ENCODE measurements around the gene RIOK2. TPM values are rescaled to one million over a fixed set of nuclear protein-coding genes. Genes with fewer than 3 reads are reported as not detected.

The RIOK2 gene
- 10 to 100 TPM; 30.9 to 39.2 TPM for total RNA-seq

DNA sequence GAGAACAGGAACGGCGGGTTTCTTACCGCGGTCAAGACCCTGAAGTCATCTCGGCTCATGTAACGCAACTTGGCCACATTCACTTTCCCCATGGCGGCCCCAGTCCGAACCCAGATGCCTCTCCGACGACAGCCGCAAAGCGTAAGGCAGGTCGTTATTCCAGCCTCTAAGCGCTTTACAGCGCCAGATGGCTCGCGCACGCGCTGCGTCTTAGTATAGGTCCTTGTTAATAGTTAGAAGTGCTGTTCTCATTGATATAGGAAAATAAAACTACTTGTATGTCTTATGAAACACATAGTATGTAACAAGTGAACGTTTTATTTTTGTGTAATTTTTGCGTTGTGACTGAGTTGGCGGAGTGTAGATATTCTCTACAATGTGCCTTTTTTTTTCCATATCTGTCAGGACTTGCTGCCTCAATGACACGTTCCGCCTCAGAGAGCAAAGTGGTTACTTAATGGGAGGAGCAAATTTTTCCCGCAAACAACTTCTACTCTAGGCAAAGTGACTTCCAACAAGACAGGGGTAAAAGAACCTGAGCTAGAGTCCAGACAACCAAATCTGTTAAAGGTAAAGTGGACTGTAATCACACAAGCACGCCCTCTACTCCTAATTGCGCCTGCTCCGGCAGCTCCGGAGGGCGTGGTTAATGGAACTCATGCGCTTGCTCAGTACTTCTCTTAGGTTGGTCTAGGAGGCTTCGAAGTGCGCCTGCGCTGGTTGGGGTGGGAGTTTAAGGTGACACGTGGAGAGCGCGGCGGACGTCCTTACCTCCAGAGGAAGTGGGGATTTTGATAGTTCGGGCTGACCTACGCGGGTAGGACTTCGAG is at the start of gene RIOK2:
RIOK2 (minus strand) TSS at position 148 of the 830 bp plus-strand sequence; CDS start at position 92, 56 bp downstream.
- peaks cover 33% of the 10 kb centered on the region for H3K4me1 Mint-ChIP-seq
- H3K9me3 Mint-ChIP-seq (ENCODE audit: low read depth), result peaks cover 4% of the 10 kb centered on the region
- peak within 1 kb of the TSS; percentile 82 for H3K4me3 Mint-ChIP-seq
- peak; percentile 94 for ATAC-seq
- H3K27ac Mint-ChIP-seq, result peak within 1 kb of the TSS; percentile 100
- peaks cover 28% of the 10 kb centered on the region for H3K36me3 Mint-ChIP-seq (ENCODE audit: low read depth)
- peak; percentile 96 for DNase-seq
- intact Hi-C loops (cut with DNase I, micrococcal nuclease), result loop anchor here (1.0 to 10.0 kb wide), 10 partner anchors 248 to 1746 kb away; partner anchors contain the start of genes CAST (in 2 of the 2), ARSK (in 1 of the 2), CHD1 (in 1 of the 2) and ERAP2 (in 1 of the 2)
- ChIA-PET CTCF (interaction anchor here (0.6 to 1.0 kb wide), 3 partner anchors 20 to 477 kb away, joined by 3 read pairs; no protein-coding TSS in a partner anchor), POLR2A (no interaction called here)
- H3K27me3 Mint-ChIP-seq, result no peaks in the 10 kb centered on the region

DNA sequence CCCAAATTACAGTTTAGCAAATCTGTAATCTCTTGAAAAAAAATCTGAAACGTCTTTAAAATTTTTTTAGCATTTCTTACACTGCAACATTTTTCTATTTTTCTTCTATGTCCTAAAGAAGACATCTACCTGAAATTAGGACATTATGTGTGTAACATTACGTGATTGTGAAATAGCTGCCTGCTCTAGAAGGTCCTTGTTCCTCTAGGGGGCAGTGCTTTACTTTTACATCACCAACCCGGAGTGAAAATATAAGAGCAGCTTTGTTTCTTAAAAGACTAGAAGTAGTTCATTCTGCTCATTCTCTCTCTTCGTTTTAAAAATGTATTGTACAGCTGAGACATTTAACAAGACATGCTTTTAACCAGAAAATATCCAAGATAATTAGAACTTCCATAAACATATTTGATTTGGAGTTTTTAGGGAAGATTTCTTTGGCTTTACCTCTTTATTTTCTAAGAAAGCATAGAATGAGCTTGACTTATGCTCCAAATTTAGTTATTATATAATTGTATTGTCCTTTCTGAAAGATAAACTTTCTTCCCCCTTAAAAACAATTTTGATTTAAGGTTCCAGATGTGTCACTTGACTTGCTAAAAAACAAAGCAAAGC is 48.1 kb upstream of the RIOK2 start:
- POLR2A ChIA-PET, result interaction anchor here (0.6 kb wide), 1 partner anchor 433 kb away, joined by 5 read pairs; no protein-coding TSS in a partner anchor
- DNase-seq (peak; percentile 25), ATAC-seq (peak; percentile 69)

DNA sequence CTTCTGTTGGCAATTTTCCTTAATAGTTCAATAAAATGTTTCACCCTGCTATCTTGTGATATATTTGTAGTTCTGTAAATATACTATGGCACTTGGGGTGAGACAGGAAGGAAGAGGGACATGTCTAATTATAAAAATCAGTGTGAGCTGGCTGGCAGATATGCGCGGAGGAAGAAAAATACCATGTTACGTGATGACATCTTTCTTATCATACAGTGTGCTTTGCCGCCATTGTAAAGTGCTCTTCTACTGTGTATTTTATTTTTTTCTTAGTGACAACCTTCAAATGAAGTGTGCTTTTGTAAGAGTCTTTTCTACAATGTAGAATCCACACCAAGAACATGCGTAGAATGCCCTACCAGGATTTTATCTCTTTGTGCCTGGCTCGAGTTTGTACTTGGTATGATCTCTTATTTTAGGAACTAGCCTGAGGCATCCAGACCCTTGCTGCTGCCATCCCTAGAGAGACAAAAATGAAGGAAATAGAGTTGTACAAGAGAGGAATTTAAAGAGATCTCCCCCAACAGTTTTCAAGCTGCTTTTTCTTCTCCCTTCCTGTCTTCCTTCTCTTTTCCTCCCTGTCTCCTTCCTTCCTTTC is 46.7 kb upstream of the RIOK2 start:
- H3K27ac Mint-ChIP-seq, result no peak overlapping the region
- CTCF ChIA-PET, result interaction anchor here (1.4 to 3.0 kb wide), 3 partner anchors 21 to 304 kb away, joined by 4 to 15 read pairs (median 6); no protein-coding TSS in a partner anchor

More for the DNA sequence above, 48.1 kb upstream of the RIOK2 start:
- H3K4me3 Mint-ChIP-seq, result no peak overlapping the region
- no peak overlapping the region for H3K27ac Mint-ChIP-seq
- CTCF ChIA-PET, result interaction anchor here (0.5 to 3.0 kb wide), 24 partner anchors 10 to 1599 kb away, joined by 3 to 15 read pairs (median 3); no protein-coding TSS in a partner anchor
- H3K9me3 Mint-ChIP-seq (ENCODE audit: low read depth), result no peaks in the 10 kb centered on the region
- no peaks in the 10 kb centered on the region for H3K4me1 Mint-ChIP-seq
- intact Hi-C loops (cut with DNase I, micrococcal nuclease), result loop anchor here in 1 of 2 experiments (1.0 to 10.0 kb wide), 4 partner anchors 303 to 1594 kb away; no protein-coding TSS in a partner anchor
- peaks cover 4% of the 10 kb centered on the region for H3K27me3 Mint-ChIP-seq
- H3K36me3 Mint-ChIP-seq (ENCODE audit: low read depth), result no peaks in the 10 kb centered on the region

DNA sequence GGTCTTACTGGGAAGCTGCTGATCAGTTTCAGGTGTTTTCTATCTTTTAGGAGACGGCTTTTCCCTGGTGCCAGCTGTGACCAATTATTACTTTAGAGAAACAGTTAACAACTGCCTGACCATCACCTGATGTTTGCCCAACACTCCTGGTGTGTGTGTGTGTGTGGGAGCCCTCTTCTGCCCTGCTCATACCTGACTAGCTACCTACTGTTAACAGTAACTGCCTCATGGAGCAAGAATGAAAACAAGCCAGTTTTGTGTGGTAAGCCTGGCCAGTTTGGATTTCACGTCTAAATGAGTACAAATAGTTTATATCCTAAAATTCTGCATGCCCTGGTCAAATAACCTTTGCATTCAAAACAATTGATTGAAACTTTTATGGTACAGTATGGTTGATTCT is 46.1 kb upstream of the RIOK2 start:
- ChIA-PET POLR2A (no interaction called here), CTCF (no interaction called here)
- Mint-ChIP-seq H3K27ac (no peak overlapping the region), H3K4me1 (no peaks in the 10 kb centered on the region), H3K4me3 (no peak overlapping the region), H3K36me3 (ENCODE audit: low read depth) (no peaks in the 10 kb centered on the region), H3K9me3 (ENCODE audit: low read depth) (no peaks in the 10 kb centered on the region), H3K27me3 (peaks cover 4% of the 10 kb centered on the region)
- ATAC-seq (no peak), DNase-seq (no peak)
- intact Hi-C loops (cut with DNase I, micrococcal nuclease), result no loop called here

More for the DNA sequence above, 46.7 kb upstream of the RIOK2 start:
- Mint-ChIP-seq H3K4me3 (no peak overlapping the region), H3K27me3 (peaks cover 4% of the 10 kb centered on the region), H3K4me1 (no peaks in the 10 kb centered on the region), H3K36me3 (ENCODE audit: low read depth) (no peaks in the 10 kb centered on the region), H3K9me3 (ENCODE audit: low read depth) (no peaks in the 10 kb centered on the region)
- DNase-seq (no peak), ATAC-seq (no peak)
- intact Hi-C loops (cut with DNase I, micrococcal nuclease), result loop anchor here in 1 of 2 experiments (2.0 to 10.0 kb wide), 2 partner anchors 1567 to 1595 kb away; no protein-coding TSS in a partner anchor
- POLR2A ChIA-PET, result no interaction called here

DNA sequence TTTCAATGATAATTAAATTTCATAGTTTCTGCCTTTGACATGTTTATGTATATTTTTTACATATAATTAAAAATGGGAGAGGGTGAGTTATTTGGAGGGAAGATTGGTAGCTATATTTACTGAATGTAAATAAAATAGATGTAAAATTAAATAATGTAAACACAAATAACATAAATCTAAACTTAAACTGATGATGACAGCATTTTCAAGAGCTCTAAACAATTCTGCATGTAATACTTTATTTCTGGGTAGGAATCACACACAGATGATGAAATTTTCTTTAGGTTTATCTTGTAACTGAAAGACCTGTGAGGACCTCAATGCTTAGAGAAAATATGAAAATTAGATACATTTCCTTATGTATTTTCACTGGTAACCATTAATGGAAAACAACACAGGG is 42.2 kb upstream of the RIOK2 start:
- ATAC-seq (no peak), DNase-seq (no peak)
- intact Hi-C loops (cut with DNase I, micrococcal nuclease), result no loop called here
- H3K27me3 Mint-ChIP-seq, result peaks cover 2% of the 10 kb centered on the region
- no peaks in the 10 kb centered on the region for H3K4me1 Mint-ChIP-seq
- H3K9me3 Mint-ChIP-seq (ENCODE audit: low read depth), result no peaks in the 10 kb centered on the region
- no peak overlapping the region for H3K27ac Mint-ChIP-seq
- POLR2A ChIA-PET, result no interaction called here
- CTCF ChIA-PET, result no interaction called here
- H3K36me3 Mint-ChIP-seq (ENCODE audit: low read depth), result no peaks in the 10 kb centered on the region
- H3K4me3 Mint-ChIP-seq, result no peak overlapping the region

DNA sequence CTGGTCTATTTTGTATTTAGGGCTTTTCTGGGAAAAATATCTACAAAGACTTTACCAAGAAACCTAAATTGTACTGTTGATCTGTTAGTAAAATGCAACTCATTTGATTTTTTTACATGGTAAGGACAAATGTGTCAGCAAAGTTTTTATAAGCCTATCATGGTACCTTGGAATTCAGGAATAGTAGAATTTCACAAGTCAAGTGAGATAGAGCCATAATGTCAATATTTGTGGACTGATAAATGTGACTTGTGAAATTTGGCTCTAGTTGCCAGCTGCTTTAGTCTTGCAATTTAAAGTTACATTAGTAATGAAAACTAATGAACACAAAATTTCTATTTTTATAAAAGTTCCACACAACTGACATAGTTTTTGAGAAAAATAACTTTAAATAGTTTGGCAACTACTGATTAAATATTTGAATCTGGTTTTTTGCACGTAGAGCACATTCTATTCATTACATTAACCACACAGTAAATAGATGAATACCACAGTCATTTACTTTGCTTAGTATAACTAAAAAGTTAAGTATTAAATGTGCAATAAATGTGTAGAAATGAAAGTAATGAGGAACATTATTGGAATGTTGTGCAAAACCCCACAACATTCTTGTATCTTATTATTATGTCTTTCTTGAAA is 41.2 kb upstream of the RIOK2 start:
- no peak for DNase-seq
- Mint-ChIP-seq H3K4me1 (no peaks in the 10 kb centered on the region), H3K36me3 (ENCODE audit: low read depth) (no peaks in the 10 kb centered on the region), H3K9me3 (ENCODE audit: low read depth) (no peaks in the 10 kb centered on the region), H3K27me3 (peaks cover 2% of the 10 kb centered on the region), H3K27ac (no peak overlapping the region), H3K4me3 (no peak overlapping the region)
- no peak for ATAC-seq
- POLR2A ChIA-PET, result no interaction called here
- intact Hi-C loops (cut with DNase I, micrococcal nuclease), result no loop called here
- CTCF ChIA-PET, result no interaction called here

DNA sequence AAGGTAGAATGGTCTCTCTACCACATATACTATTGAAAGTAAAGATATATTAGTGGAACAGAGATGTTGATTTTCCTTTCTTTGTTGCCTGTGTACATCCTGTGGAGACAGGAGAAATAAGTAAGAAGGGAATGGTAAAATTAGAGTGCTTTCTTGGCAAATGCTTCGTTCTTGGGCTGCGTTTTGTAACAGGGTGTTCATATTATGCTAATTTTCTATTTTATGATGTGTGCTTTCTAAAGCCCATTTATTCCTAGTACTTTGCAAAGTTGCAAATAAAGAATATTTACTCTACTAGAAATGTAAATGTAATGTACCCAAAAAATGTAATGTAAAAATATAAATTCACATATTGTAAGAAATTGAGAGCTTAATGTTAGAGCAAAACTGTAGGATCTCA is 40.5 kb upstream of the RIOK2 start:
- intact Hi-C loops (cut with DNase I, micrococcal nuclease), result no loop called here
- ChIA-PET CTCF (no interaction called here), POLR2A (no interaction called here)
- H3K4me3 Mint-ChIP-seq, result no peak overlapping the region
- H3K9me3 Mint-ChIP-seq (ENCODE audit: low read depth), result no peaks in the 10 kb centered on the region
- ATAC-seq, result no peak
- peaks cover 2% of the 10 kb centered on the region for H3K27me3 Mint-ChIP-seq
- no peak overlapping the region for H3K27ac Mint-ChIP-seq
- DNase-seq, result no peak
- no peaks in the 10 kb centered on the region for H3K4me1 Mint-ChIP-seq
- H3K36me3 Mint-ChIP-seq (ENCODE audit: low read depth), result no peaks in the 10 kb centered on the region

DNA sequence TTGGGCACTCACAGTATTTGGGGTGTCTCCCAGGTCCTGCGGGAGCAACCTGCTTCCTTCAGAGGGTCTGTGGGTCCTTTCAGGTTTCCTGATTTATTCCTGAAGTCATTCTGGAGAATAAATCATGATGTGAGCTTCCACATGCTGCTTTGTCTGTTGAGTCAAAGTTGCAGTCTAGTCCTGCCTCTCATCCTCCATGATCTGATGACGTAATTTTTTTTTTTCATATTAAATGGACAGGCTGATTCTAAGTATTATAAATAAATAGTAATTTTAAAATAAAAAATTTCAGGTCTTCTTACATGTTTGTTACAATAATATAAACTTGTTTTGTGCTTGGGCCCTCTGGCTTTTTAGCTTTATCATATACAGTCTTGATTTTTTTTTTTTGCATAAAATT is 26.3 kb upstream of the RIOK2 start:
- peaks cover 5% of the 10 kb centered on the region for H3K36me3 Mint-ChIP-seq (ENCODE audit: low read depth)
- H3K27me3 Mint-ChIP-seq, result peaks cover 14% of the 10 kb centered on the region
- H3K4me1 Mint-ChIP-seq, result no peaks in the 10 kb centered on the region
- ChIA-PET POLR2A (no interaction called here), CTCF (interaction anchor here (0.6 to 1.0 kb wide), 2 partner anchors 21 to 75 kb away, joined by 3 to 6 read pairs; no protein-coding TSS in a partner anchor)
- no peak overlapping the region for H3K27ac Mint-ChIP-seq
- no peak overlapping the region for H3K4me3 Mint-ChIP-seq
- no peak for ATAC-seq
- intact Hi-C loops (cut with DNase I, micrococcal nuclease), result no loop called here
- DNase-seq, result no peak
- H3K9me3 Mint-ChIP-seq (ENCODE audit: low read depth), result peaks cover 15% of the 10 kb centered on the region

DNA sequence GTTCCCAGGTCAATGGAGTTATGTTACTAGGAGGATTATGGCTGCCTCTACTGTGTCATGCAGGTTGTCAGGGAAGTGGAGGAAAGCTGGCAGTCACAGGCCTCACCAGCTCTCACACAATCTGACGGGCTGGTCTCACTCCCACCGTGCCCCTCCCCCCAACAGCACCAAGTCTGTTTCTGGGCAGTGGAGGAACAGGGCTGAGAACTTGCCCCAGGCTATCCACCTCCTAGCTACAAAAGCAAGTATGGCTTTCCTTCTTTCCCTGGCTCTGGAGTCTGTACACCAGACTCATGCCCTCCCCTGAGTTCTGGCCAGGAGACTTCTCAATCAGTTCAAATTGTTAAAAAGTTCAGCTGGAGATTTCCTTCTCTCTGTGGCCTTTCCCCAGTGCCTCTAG is 25.7 kb upstream of the RIOK2 start:
- H3K4me1 Mint-ChIP-seq, result no peaks in the 10 kb centered on the region
- CTCF ChIA-PET, result interaction anchor here (0.6 to 1.0 kb wide), 2 partner anchors 22 to 76 kb away, joined by 3 to 6 read pairs; no protein-coding TSS in a partner anchor
- ATAC-seq (no peak), DNase-seq (no peak)
- no peak overlapping the region for H3K27ac Mint-ChIP-seq
- H3K36me3 Mint-ChIP-seq (ENCODE audit: low read depth), result peaks cover 2% of the 10 kb centered on the region
- peaks cover 12% of the 10 kb centered on the region for H3K9me3 Mint-ChIP-seq (ENCODE audit: low read depth)
- H3K27me3 Mint-ChIP-seq, result peaks cover 14% of the 10 kb centered on the region
- intact Hi-C loops (cut with DNase I, micrococcal nuclease), result no loop called here
- H3K4me3 Mint-ChIP-seq, result no peak overlapping the region
- POLR2A ChIA-PET, result no interaction called here

DNA sequence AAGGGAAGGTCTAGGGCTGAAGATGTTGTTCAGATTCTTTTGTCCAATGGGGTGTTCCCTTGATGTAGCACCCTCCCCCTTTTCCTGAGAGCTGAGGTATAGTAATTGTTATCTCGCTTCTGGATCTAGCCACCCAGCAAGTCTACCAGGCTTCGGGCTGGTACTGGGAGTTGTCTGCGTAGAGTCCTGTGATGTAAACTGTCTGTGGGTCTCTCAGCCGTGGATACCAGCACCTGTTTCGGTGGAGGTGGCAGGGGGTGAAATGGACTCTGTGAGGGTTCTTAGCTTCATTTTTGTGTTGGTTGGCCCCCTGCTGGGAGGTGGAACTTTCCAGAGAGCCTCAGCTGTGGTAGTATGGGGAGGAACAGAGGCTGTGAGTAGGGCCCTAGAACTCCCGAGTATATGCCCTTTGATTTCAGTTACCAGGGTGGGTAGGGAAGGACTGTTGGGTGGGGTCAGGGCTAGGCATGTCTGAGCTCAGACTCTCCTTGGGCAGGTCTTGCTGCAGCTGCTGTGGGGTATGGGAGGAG is 25.2 kb upstream of the RIOK2 start:
- POLR2A ChIA-PET, result no interaction called here
- CTCF ChIA-PET, result interaction anchor here (1.0 kb wide), 1 partner anchor 23 kb away, joined by 6 read pairs; no protein-coding TSS in a partner anchor
- peaks cover 14% of the 10 kb centered on the region for H3K27me3 Mint-ChIP-seq
- H3K36me3 Mint-ChIP-seq (ENCODE audit: low read depth), result no peaks in the 10 kb centered on the region
- intact Hi-C loops (cut with DNase I, micrococcal nuclease), result no loop called here
- no peaks in the 10 kb centered on the region for H3K4me1 Mint-ChIP-seq
- DNase-seq (no peak), ATAC-seq (no peak)
- H3K4me3 Mint-ChIP-seq, result no peak overlapping the region
- H3K27ac Mint-ChIP-seq, result no peak overlapping the region
- H3K9me3 Mint-ChIP-seq (ENCODE audit: low read depth), result peaks cover 11% of the 10 kb centered on the region

DNA sequence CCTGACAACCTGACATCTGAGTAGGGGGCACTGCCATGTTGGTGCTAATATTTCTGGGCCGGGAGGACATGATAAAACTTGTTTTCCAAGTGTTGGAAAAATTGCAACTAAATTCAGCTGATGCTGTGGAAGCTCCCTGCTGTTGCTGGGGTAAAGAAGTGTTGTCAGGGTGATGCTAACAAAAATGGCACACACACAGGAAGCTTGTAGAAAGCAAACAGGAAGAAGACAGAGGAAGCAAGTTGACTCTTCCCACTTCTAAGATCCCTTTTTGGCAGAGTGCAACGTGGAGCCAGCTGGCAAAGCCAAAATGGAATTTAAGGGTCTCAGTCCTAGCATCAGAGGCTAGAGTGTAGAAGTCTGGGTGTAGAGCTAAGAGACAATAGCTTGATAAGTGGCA is 11.3 kb upstream of the RIOK2 start:
- no peak for ATAC-seq
- peaks cover 4% of the 10 kb centered on the region for H3K9me3 Mint-ChIP-seq (ENCODE audit: low read depth)
- H3K36me3 Mint-ChIP-seq (ENCODE audit: low read depth), result no peaks in the 10 kb centered on the region
- H3K27ac Mint-ChIP-seq, result no peak overlapping the region
- intact Hi-C loops (cut with DNase I, micrococcal nuclease), result no loop called here
- ChIA-PET POLR2A (no interaction called here), CTCF (interaction anchor here (0.6 kb wide), 2 partner anchors 46 to 639 kb away, joined by 3 to 5 read pairs; no protein-coding TSS in a partner anchor)
- peaks cover 3% of the 10 kb centered on the region for H3K27me3 Mint-ChIP-seq
- H3K4me3 Mint-ChIP-seq, result no peak overlapping the region
- no peak for DNase-seq
- H3K4me1 Mint-ChIP-seq, result peaks cover 6% of the 10 kb centered on the region
